Hepatocyte (in vitro differentiated cells): ENCODE data around the gene KIAA1614. TPM values are rescaled to one million over a fixed set of nuclear protein-coding genes. Genes with fewer than 3 reads are reported as not detected.

Experiments
- DNase-seq: peaks from one replicate; pipeline ENCODE4 v3.0.0-alpha.2; 2016; ENCODE audit warnings: low spot score
- H2AFZ ChIP-seq: fragments of 200-600 bp; sonication (generic); 2 replicates; pipeline ENCODE4 v1.6.0; 2016; ENCODE audit warnings: antibody characterized with exemption, mild to moderate bottlenecking
- H3K27ac ChIP-seq: fragments of 200-600 bp; sonication (generic); 2 replicates; pipeline ENCODE4 v1.5.1; 2016; ENCODE audit warnings: mild to moderate bottlenecking
- H3K27me3 ChIP-seq: fragments of 200-600 bp; sonication (generic); 2 replicates; pipeline ENCODE4 v1.6.1; 2016
- H3K36me3 ChIP-seq: fragments of 200-600 bp; sonication (generic); replicated peaks from 2 replicates; pipeline ENCODE4 v1.5.1; 2016; ENCODE audit warnings: low read depth; ENCODE audit not compliant: insufficient read depth
- H3K4me1 ChIP-seq: fragments of 200-600 bp; sonication (generic); 2 replicates; pipeline ENCODE4 v1.5.1; 2016; ENCODE audit warnings: mild to moderate bottlenecking, moderate library complexity; ENCODE audit not compliant: insufficient read depth
- H3K4me2 ChIP-seq: fragments of 200-600 bp; sonication (generic); 2 replicates; pipeline ENCODE4 v1.6.0; 2016
- H3K4me3 ChIP-seq: fragments of 200-600 bp; sonication (generic); 2 replicates; pipeline ENCODE4 v1.5.1; 2016; ENCODE audit warnings: mild to moderate bottlenecking
- H3K79me2 ChIP-seq: fragments of 200-600 bp; sonication (generic); 2 replicates; pipeline ENCODE4 v1.6.0; 2017; ENCODE audit warnings: mild to moderate bottlenecking
- H3K9me2 ChIP-seq: fragments of 200-600 bp; sonication (generic); replicated peaks from 2 replicates; pipeline ENCODE4 v1.6.0; 2017; ENCODE audit warnings: mild to moderate bottlenecking; ENCODE audit not compliant: insufficient read depth
- H3K9me3 ChIP-seq: fragments of 200-600 bp; sonication (generic); 2 replicates; pipeline ENCODE4 v1.5.1; 2016; ENCODE audit warnings: low read depth, mild to moderate bottlenecking
- H4K20me1 ChIP-seq: fragments of 200-600 bp; sonication (generic); 2 replicates; pipeline ENCODE4 v1.6.0; 2016; ENCODE audit warnings: mild to moderate bottlenecking; ENCODE audit not compliant: insufficient read depth, poor library complexity, severe bottlenecking
- EZH2 ChIP-seq: fragments of 200-600 bp; sonication (generic); IDR thresholded peaks from 2 replicates; pipeline ENCODE4 v1.6.1; 2016; ENCODE audit warnings: antibody characterized with exemption, mild to moderate bottlenecking, borderline replicate concordance
- EZH2phosphoT487 ChIP-seq: fragments of 200-600 bp; sonication (generic); IDR thresholded peaks from one replicate; pipeline ENCODE4 v1.6.1; 2018; ENCODE audit warnings: antibody characterized with exemption, mild to moderate bottlenecking, low read depth, moderate library complexity; ENCODE audit not compliant: unreplicated experiment, severe bottlenecking
- WGBS: methylation state at CpG from one replicate; pipeline ENCODE4 v1.1.6; 2016; ENCODE audit warnings: low lambda C conversion rate; ENCODE audit errors: missing lambda C conversion rate; 5-methylcytosine and 5-hydroxymethylcytosine counted together
- polyA plus RNA-seq: library from polyadenylated mRNA; unstranded; fragments of >200 nt; fragmentation: Nextera tagmentation; extraction: Ambion mirVana; gene quantifications from 2 replicates; pipeline ENCODE4 v1.2.1, GENCODE V29; 2016
- total RNA-seq: library from RNA; depleted of rRNA; stranded (reverse); fragments of >200 nt; gene quantifications from 2 replicates; pipeline ENCODE4 v1.2.3, GENCODE V29; 2014
- TF ChIP-seq, protein P1 (sequence below): fragments of 200-600 bp; sonication (generic); IDR thresholded peaks from 2 replicates; pipeline ENCODE4 v1.5.1; 2016; ENCODE audit warnings: antibody characterized with exemption, mild to moderate bottlenecking; ENCODE audit not compliant: poor library complexity

Gene KIAA1614
- total and polyA plus RNA-seq, 2 experiments from 2014 or later: 2.5 to 2.6 TPM

DNA sequence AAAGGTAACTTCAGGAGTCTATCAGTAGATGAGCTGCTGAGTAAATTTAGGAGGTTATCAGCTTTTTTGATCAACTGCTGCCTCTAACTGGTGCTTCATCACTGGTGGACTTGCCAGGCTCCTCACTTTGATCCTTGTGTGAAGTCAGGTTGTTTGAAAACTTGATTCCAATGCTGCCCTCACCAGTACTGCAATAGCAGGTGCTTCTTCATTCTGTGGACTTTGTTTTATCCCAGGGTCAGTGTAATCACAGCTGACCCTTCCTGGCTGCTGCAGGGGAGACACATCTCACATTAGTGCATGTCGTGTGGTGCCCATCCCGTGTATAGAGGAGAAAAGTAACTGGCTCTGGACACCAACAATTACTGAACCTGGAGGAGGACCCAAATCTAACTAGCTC is 20.0 kb upstream of the KIAA1614 start:
- Histone ChIP-seq H3K9me2 (no peaks in the 10 kb centered on the region), H3K27ac (no peak overlapping the region), H2AFZ (no peak overlapping the region), H3K4me1 (no peaks in the 10 kb centered on the region), H3K4me3 (no peak overlapping the region), H3K27me3 (no peaks in the 10 kb centered on the region), H3K9me3 (no peaks in the 10 kb centered on the region), H4K20me1 (no peaks in the 10 kb centered on the region), H3K4me2 (no peak overlapping the region), H3K79me2 (no peaks in the 10 kb centered on the region), H3K36me3 (no peaks in the 10 kb centered on the region)
- 79% methylated on average over 2 of the region's 2 CpGs for WGBS
- DNase-seq: no peak
- TF ChIP-seq, protein P1, sequence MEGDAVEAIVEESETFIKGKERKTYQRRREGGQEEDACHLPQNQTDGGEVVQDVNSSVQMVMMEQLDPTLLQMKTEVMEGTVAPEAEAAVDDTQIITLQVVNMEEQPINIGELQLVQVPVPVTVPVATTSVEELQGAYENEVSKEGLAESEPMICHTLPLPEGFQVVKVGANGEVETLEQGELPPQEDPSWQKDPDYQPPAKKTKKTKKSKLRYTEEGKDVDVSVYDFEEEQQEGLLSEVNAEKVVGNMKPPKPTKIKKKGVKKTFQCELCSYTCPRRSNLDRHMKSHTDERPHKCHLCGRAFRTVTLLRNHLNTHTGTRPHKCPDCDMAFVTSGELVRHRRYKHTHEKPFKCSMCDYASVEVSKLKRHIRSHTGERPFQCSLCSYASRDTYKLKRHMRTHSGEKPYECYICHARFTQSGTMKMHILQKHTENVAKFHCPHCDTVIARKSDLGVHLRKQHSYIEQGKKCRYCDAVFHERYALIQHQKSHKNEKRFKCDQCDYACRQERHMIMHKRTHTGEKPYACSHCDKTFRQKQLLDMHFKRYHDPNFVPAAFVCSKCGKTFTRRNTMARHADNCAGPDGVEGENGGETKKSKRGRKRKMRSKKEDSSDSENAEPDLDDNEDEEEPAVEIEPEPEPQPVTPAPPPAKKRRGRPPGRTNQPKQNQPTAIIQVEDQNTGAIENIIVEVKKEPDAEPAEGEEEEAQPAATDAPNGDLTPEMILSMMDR: no peak
- TF ChIP-seq EZH2phosphoT487: no peak
- TF ChIP-seq EZH2: no peak

DNA sequence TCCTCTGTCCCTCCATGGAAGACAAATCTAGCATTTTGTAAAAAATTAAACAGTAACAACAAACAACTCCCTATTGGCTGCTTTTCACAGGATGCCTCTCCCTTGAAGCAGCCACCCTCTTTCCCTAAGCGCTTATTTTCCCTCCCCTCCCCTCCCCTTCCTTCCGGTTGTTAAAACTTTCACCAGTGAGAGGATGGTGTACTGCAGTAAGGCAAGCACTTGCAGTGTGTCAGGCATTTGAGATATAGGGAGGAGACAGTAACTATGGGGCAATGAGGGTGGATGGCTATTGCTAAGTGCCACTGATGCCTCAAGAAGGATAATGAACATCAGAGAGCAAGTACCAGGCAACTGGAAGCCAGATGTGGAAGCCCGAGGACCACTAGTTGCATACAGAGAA is 19.1 kb upstream of the KIAA1614 start:
- Histone ChIP-seq H2AFZ (no peak overlapping the region), H3K9me2 (no peaks in the 10 kb centered on the region), H4K20me1 (no peaks in the 10 kb centered on the region), H3K4me1 (no peaks in the 10 kb centered on the region), H3K36me3 (no peaks in the 10 kb centered on the region), H3K27ac (no peak overlapping the region), H3K4me3 (no peak overlapping the region), H3K79me2 (no peaks in the 10 kb centered on the region), H3K4me2 (no peak overlapping the region), H3K27me3 (no peaks in the 10 kb centered on the region), H3K9me3 (no peaks in the 10 kb centered on the region)
- DNase-seq: no peak
- WGBS: 62% methylated on average over 3 of the region's 3 CpGs
- no peak for TF ChIP-seq EZH2phosphoT487
- TF ChIP-seq, protein P1: no peak
- TF ChIP-seq EZH2: no peak

DNA sequence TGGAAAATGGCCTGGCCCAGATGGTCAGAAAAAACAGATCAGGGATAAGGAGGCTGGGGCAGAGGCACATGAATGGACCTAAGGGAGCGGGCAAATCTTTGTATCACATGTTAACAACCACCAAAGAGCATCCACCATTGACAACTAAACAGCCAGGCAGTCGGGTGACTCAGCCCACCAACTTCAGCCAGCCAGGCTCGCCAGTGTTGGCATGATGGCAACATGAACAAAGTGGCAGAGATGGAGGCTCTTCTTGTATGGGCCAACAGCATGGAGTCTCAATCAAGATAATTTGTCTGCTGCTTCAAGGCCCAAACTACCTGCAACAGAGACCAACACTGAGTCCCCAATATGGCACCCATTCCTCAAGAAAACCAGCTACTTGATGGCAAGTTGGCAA is 16.5 kb upstream of the KIAA1614 start:
- H3K27me3 ChIP-seq: no peaks in the 10 kb centered on the region
- H2AFZ ChIP-seq: no peak overlapping the region
- no peak for TF ChIP-seq EZH2
- TF ChIP-seq, protein P1: no peak
- TF ChIP-seq EZH2phosphoT487: no peak
- H3K9me2 ChIP-seq: no peaks in the 10 kb centered on the region
- no peak overlapping the region for H3K27ac ChIP-seq
- H3K4me1 ChIP-seq: no peaks in the 10 kb centered on the region
- H3K4me2 ChIP-seq: no peak overlapping the region
- no peaks in the 10 kb centered on the region for H3K36me3 ChIP-seq
- no peaks in the 10 kb centered on the region for H3K79me2 ChIP-seq
- no peak for DNase-seq
- WGBS: 100% methylated on average over 3 of the region's 3 CpGs
- H3K9me3 ChIP-seq: no peaks in the 10 kb centered on the region
- H4K20me1 ChIP-seq: no peaks in the 10 kb centered on the region
- H3K4me3 ChIP-seq: no peak overlapping the region
